ENCODE results near the gene XK. TPM values are rescaled to one million over a fixed set of nuclear protein-coding genes. Genes with fewer than 3 reads are reported as not detected.

Gene XK
- total and polyA plus RNA-seq, 9 of the 15 experiments (the other 6 are each of a cell fraction or from before 2014, with no cell fraction given) = 4.0 to 21.6 (median 11.6) TPM

DNA sequence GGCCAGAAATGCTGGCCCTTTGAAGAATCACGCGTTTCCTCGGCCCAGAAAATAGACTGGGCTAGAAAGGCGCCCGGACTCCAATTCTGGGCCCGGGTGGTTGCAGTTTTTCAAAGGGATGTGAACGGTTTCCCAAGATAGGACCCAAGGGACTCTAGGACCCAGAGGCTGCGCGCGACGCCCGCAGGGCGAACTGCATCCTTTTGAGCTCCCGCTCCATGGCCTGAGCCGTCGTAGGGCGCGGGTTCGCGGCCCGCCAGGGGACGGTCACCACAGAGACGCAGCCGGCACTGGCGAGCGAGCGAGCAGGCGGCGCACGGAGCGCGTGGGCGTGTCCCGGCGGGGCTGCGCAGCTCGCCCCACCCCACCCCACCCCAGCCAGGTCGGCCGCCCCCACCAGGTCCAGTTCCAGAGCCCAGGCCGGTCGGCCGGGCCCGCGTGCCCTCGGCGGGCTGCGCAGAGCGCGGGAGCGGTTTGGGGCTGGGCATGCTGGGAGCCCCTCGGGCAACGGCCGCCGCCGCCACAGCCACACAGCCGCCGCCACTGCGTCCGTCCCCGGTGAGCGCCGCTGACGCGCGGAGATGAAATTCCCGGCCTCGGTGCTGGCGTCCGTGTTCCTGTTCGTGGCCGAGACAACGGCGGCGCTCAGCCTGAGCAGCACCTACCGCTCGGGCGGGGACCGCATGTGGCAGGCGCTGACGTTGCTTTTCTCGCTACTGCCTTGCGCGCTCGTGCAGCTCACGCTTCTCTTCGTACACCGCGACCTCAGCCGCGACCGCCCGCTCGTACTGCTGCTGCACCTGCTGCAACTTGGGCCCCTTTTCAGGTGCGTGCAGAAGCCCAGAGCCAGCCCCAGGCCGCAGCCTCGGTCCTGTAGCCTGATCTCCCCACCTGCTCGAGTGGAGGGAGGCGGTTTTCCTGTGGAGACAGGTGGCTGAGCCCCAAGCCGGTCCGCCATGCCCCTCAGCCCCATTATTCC, at the start of gene XK (continued):
- no peak for TF ChIP-seq ZNF318 (IDR thresholded peaks at IDR 0.05; ENCODE audit: borderline replicate concordance in 1 of 2, low read depth in 1 of 2)
- no peak for TF ChIP-seq CHD1 (IDR thresholded peaks at IDR 0.05; ENCODE audit: low read length)
- TF ChIP-seq SNRNP70 (optimal IDR thresholded peaks at IDR 0.05; ENCODE audit: low read depth, low read length) = no peak
- TF ChIP-seq, protein P1, sequence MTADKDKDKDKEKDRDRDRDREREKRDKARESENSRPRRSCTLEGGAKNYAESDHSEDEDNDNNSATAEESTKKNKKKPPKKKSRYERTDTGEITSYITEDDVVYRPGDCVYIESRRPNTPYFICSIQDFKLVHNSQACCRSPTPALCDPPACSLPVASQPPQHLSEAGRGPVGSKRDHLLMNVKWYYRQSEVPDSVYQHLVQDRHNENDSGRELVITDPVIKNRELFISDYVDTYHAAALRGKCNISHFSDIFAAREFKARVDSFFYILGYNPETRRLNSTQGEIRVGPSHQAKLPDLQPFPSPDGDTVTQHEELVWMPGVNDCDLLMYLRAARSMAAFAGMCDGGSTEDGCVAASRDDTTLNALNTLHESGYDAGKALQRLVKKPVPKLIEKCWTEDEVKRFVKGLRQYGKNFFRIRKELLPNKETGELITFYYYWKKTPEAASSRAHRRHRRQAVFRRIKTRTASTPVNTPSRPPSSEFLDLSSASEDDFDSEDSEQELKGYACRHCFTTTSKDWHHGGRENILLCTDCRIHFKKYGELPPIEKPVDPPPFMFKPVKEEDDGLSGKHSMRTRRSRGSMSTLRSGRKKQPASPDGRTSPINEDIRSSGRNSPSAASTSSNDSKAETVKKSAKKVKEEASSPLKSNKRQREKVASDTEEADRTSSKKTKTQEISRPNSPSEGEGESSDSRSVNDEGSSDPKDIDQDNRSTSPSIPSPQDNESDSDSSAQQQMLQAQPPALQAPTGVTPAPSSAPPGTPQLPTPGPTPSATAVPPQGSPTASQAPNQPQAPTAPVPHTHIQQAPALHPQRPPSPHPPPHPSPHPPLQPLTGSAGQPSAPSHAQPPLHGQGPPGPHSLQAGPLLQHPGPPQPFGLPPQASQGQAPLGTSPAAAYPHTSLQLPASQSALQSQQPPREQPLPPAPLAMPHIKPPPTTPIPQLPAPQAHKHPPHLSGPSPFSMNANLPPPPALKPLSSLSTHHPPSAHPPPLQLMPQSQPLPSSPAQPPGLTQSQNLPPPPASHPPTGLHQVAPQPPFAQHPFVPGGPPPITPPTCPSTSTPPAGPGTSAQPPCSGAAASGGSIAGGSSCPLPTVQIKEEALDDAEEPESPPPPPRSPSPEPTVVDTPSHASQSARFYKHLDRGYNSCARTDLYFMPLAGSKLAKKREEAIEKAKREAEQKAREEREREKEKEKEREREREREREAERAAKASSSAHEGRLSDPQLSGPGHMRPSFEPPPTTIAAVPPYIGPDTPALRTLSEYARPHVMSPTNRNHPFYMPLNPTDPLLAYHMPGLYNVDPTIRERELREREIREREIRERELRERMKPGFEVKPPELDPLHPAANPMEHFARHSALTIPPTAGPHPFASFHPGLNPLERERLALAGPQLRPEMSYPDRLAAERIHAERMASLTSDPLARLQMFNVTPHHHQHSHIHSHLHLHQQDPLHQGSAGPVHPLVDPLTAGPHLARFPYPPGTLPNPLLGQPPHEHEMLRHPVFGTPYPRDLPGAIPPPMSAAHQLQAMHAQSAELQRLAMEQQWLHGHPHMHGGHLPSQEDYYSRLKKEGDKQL (CRISPR knock-in tag; IDR thresholded peaks at IDR 0.05; ENCODE audit: borderline replicate concordance) = no peak
- no peak for TF ChIP-seq NFRKB (IDR thresholded peaks at IDR 0.05; ENCODE audit: low read depth)
- TF ChIP-seq MIER1 (IDR thresholded peaks at IDR 0.05; ENCODE audit: low read depth) = no peak
- no peak for TF ChIP-seq ZBTB12 (CRISPR knock-in tag; IDR thresholded peaks at IDR 0.05)
- no peak for TF ChIP-seq BMI1 (IDR thresholded peaks at IDR 0.05; ENCODE audit: low read length)
- TF ChIP-seq ESRRA (IDR thresholded peaks at IDR 0.05; ENCODE audit: borderline replicate concordance, low read depth) = no peak
- TF ChIP-seq ZNF3 (CRISPR knock-in tag; IDR thresholded peaks at IDR 0.05) = no peak
- TF ChIP-seq MCM2 (IDR thresholded peaks at IDR 0.05; ENCODE audit: low read depth) = no peak

Data from K562 (cell line).